CD14-positive monocyte (primary cell): ENCODE measurements around the gene PRSS27. TPM values are rescaled to one million over a fixed set of nuclear protein-coding genes. Genes with fewer than 3 reads are reported as not detected.
A peak's percentile ranks its signal among the peaks of the same experiment; 100 is the strongest.

ENCODE experiments used
- DNase-seq, 3 donors: peaks; one replicate each; pipeline ENCODE4 v3.0.0-alpha.2; 2011 to 2022
- H2AFZ ChIP-seq: 2 replicates; pipeline ENCODE4 v1.6.0; 2012; ENCODE audit warnings: mild to moderate bottlenecking, low read depth, low read length, inconsistent platforms; ENCODE audit not compliant: insufficient read depth, poor library complexity, severe bottlenecking
- H3K27ac ChIP-seq, 2 donors: 1 replicate in 1 of 2; 2 replicates in 1 of 2; pipeline ENCODE4 v1.5.1; 2012 to 2013; ENCODE audit warnings: low read length in 2 of 2, control low read depth in 1 of 2, inconsistent platforms in 1 of 2, low read depth in 1 of 2, mild to moderate bottlenecking in 1 of 2
- H3K27me3 ChIP-seq, 2 donors: one replicate each; pipeline versions ENCODE4 v1.6.0 to v1.6.1; 2011 to 2013; ENCODE audit warnings: low read length in 2 of 2; ENCODE audit not compliant: control insufficient read depth in 2 of 2, insufficient read depth in 2 of 2
- H3K36me3 ChIP-seq, 2 donors: replicated peaks in 1 of 2; 1 replicate in 1 of 2; 2 replicates in 1 of 2; pipeline versions ENCODE4 v1.5.1 to v1.6.1; 2012 to 2013; ENCODE audit warnings: low read length in 2 of 2, control low read depth in 1 of 2, inconsistent platforms in 1 of 2, mild to moderate bottlenecking in 1 of 2; ENCODE audit not compliant: insufficient read depth in 2 of 2, control insufficient read depth in 1 of 2
- H3K4me1 ChIP-seq, 2 donors: 1 replicate in 1 of 2; 2 replicates in 1 of 2; pipeline versions ENCODE4 v1.5.1 to v1.6.1; 2012 to 2013; ENCODE audit warnings: low read length in 2 of 2, control low read depth in 1 of 2, inconsistent platforms in 1 of 2, mild to moderate bottlenecking in 1 of 2, moderate library complexity in 1 of 2; ENCODE audit not compliant: insufficient read depth in 2 of 2, control insufficient read depth in 1 of 2
- H3K4me2 ChIP-seq: replicated peaks from 2 replicates; pipeline ENCODE3; 2012; ENCODE audit warnings: low read length, moderate library complexity, mild to moderate bottlenecking; ENCODE audit not compliant: poor library complexity, severe bottlenecking; ENCODE audit errors: extremely low read depth
- H3K4me3 ChIP-seq, 3 experiments: fragments of 200-600 bp in 1 of 3; sonication (generic) in 1 of 3; replicated peaks in 1 of 3; 1 replicate in 2 of 3; 2 replicates in 1 of 3; pipeline ENCODE4 v1.5.1; 2011 to 2013; ENCODE audit warnings: low read length in 3 of 3, mild to moderate bottlenecking in 3 of 3, control low read depth in 2 of 3, low read depth in 2 of 3, inconsistent platforms in 1 of 3, moderate library complexity in 1 of 3
- H3K79me2 ChIP-seq: 2 replicates; pipeline ENCODE4 v1.6.0; 2012; ENCODE audit warnings: mild to moderate bottlenecking, control low read depth, inconsistent platforms, low read length, moderate library complexity; ENCODE audit not compliant: insufficient read depth
- H3K9ac ChIP-seq: 2 replicates; pipeline ENCODE4 v1.6.0; 2017; ENCODE audit warnings: low read length, mild to moderate bottlenecking; ENCODE audit not compliant: insufficient read depth, poor library complexity, severe bottlenecking
- H3K9me3 ChIP-seq, 2 donors: replicated peaks in 1 of 2; 1 replicate in 1 of 2; 2 replicates in 1 of 2; pipeline versions ENCODE4 v1.5.1 to v1.6.1; 2012 to 2013; ENCODE audit warnings: low read length in 2 of 2, control low read depth in 1 of 2; ENCODE audit not compliant: control insufficient read depth in 1 of 2, insufficient read depth in 1 of 2
- H4K20me1 ChIP-seq: 2 replicates; pipeline ENCODE4 v1.6.0; 2012; ENCODE audit warnings: mild to moderate bottlenecking, low read length, control low read depth, moderate library complexity; ENCODE audit not compliant: insufficient read depth
- H3K27ac Mint-ChIP-seq, 7 donors: one replicate each; pipeline ENCODE4 v1.8.0; 2020; ENCODE audit warnings: mild to moderate bottlenecking in 7 of 7, mixed read lengths in 7 of 7, moderate library complexity in 6 of 7, inconsistent platforms in 2 of 7
- H3K27me3 Mint-ChIP-seq, 3 donors: one replicate each; pipeline ENCODE4 v1.8.0; 2021 to 2022; ENCODE audit warnings: low read depth in 3 of 3, mild to moderate bottlenecking in 3 of 3, mixed read lengths in 3 of 3, moderate library complexity in 3 of 3, inconsistent platforms in 1 of 3
- H3K36me3 Mint-ChIP-seq, 2 donors: one replicate each; pipeline ENCODE4 v1.8.0; 2020; ENCODE audit warnings: mixed read lengths in 2 of 2, inconsistent platforms in 1 of 2, mild to moderate bottlenecking in 1 of 2
- H3K4me1 Mint-ChIP-seq: one replicate; pipeline ENCODE4 v1.8.0; 2020; ENCODE audit warnings: mild to moderate bottlenecking, mixed read lengths
- H3K4me3 Mint-ChIP-seq, 2 donors: one replicate each; pipeline ENCODE4 v1.8.0; 2020; ENCODE audit warnings: mild to moderate bottlenecking in 2 of 2, mixed read lengths in 2 of 2, moderate library complexity in 1 of 2
- H3K9me3 Mint-ChIP-seq, 7 donors: one replicate each; pipeline ENCODE4 v1.8.0; 2020 to 2022; ENCODE audit warnings: mixed read lengths in 7 of 7, mild to moderate bottlenecking in 6 of 7, moderate library complexity in 6 of 7, inconsistent platforms in 2 of 7
- CTCF ChIP-seq: fragments of 200-600 bp; IDR thresholded peaks from one replicate; pipeline ENCODE4 v1.8.0; 2022; ENCODE audit warnings: antibody characterized with exemption, mild to moderate bottlenecking
- whole genome bisulfite sequencing: methylation state at CpG from one replicate; pipeline ENCODE4 v1.1.5; 2013; ENCODE audit warnings: missing lambda C conversion rate; ENCODE audit not compliant: insufficient coverage; 5-methylcytosine and 5-hydroxymethylcytosine counted together
- intact Hi-C, 2 donors: fragments of 100-400 bp; cut with micrococcal nuclease; formaldehyde crosslinking; loops; one replicate each; pipeline versions ENCODE4 v1.15.0 to v1.15.1; 2023
- polyA plus RNA-seq, 3 donors: library from polyadenylated mRNA; depleted of rRNA in 1 of 3; unstranded in 2 of 3; stranded (reverse) in 1 of 3; fragments of 300-500 nt in 2 of 3; fragments of >200 nt in 1 of 3; fragmentation: Illumina TruSeq in 2 of 3; gene quantifications; 1 replicate in 2 of 3; 2 replicates in 1 of 3; pipeline ENCODE4 v1.2.3, GENCODE V29; 2012 to 2021

Gene PRSS27
- polyA plus RNA-seq, 3 donors: 1.1 TPM; not detected in 2

GRCh38 chr16:2715966-2716885 is 3.8 kb downstream of the PRSS27 start:
- Mint-ChIP-seq H3K4me1 (peaks cover 2% of the 10 kb centered on the region), H3K27ac (no peak overlapping the region), H3K4me3 (no peak overlapping the region), H3K9me3 (peaks cover 0 to 4% (median 0%) of the 10 kb centered on the region in 7 donors), H3K36me3 (no peaks in the 10 kb centered on the region), H3K27me3 (peaks cover 9 to 20% (median 19%) of the 10 kb centered on the region in 3 donors)
- intact Hi-C loops: no loop called here
- H3K27ac ChIP-seq: no peak overlapping the region
- H3K9me3 ChIP-seq: no peaks in the 10 kb centered on the region
- no peak overlapping the region for H3K9ac ChIP-seq
- peaks cover 0 to 2% of the 10 kb centered on the region in 2 donors for H3K27me3 ChIP-seq
- H3K4me1 ChIP-seq: peaks cover 4 to 15% of the 10 kb centered on the region in 2 donors
- TF ChIP-seq CTCF: no peak
- DNase-seq: no peak
- no peaks in the 10 kb centered on the region for H3K79me2 ChIP-seq
- H4K20me1 ChIP-seq: peaks cover 14% of the 10 kb centered on the region
- peak overlapping the region; percentile 57 for H3K4me2 ChIP-seq
- no peak overlapping the region for H2AFZ ChIP-seq
- no peaks in the 10 kb centered on the region for H3K36me3 ChIP-seq
- H3K4me3 ChIP-seq: no peak overlapping the region
- 80% methylated on average over 15 of the region's 17 CpGs for WGBS

DNA sequence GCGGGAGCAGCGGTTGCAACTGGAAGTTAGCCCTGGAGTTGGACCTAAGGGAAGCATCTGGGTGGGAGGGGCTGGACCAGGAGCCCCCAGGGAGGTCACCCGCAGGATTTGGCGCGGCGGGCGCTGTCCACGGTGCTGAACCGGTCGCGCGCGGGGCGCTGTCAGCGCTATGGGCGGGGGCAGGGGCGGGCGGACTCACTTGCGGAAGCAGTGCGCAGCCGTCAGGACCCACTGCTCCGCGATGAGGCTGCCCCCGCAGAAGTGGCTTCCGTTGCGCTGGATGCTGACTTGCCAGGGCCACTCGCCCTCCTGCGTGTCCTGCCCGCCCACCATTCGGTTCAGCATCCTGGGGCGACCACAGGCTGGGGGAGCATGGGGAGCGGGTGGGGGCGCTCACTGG is 4.5 kb downstream of the PRSS27 start:
- 1% methylated on average over 32 of the region's 33 CpGs for WGBS
- Histone ChIP-seq H3K27ac (no peak overlapping the region), H3K36me3 (no peaks in the 10 kb centered on the region), H3K4me2 (peak overlapping the region; percentile 57), H4K20me1 (peaks cover 21% of the 10 kb centered on the region), H3K9ac (no peak overlapping the region), H2AFZ (no peak overlapping the region), H3K27me3 (peaks cover 0 to 2% of the 10 kb centered on the region in 2 donors), H3K9me3 (no peaks in the 10 kb centered on the region), H3K4me1 (peaks cover 4 to 12% of the 10 kb centered on the region in 2 donors), H3K4me3 (no peak overlapping the region), H3K79me2 (no peaks in the 10 kb centered on the region)
- intact Hi-C loops: no loop called here
- H3K4me1 Mint-ChIP-seq: no peaks in the 10 kb centered on the region
- peaks cover 0 to 4% (median 0%) of the 10 kb centered on the region in 7 donors for H3K9me3 Mint-ChIP-seq
- DNase-seq: peak; percentile 51 to 63 (median 58)
- H3K36me3 Mint-ChIP-seq: no peaks in the 10 kb centered on the region
- H3K27ac Mint-ChIP-seq: no peak overlapping the region
- H3K27me3 Mint-ChIP-seq: peaks cover 9 to 20% (median 19%) of the 10 kb centered on the region in 3 donors
- no peak overlapping the region for H3K4me3 Mint-ChIP-seq
- no peak for TF ChIP-seq CTCF
